ENCODE data around the gene GIPC3. TPM values are rescaled to one million over a fixed set of nuclear protein-coding genes. Genes with fewer than 3 reads are reported as not detected.

The GIPC3 gene
- total RNA-seq, 2 experiments from 2014 or later: 1.1 TPM

GRCh38 chr19:3618811-3619630 lies 33.7 kb downstream of the GIPC3 start:
- Histone ChIP-seq H3K4me1 (ENCODE audit: insufficient read depth, low read length) (peaks cover 16% of the 10 kb centered on the region), H3K4me3 (ENCODE audit: low read length) (no peak overlapping the region), H3K27me3 (ENCODE audit: control insufficient read depth in 1 of 2, insufficient read depth in 2 of 2, low read length in 2 of 2) (no peaks in the 10 kb centered on the region), H3K36me3 (ENCODE audit: insufficient read depth, low read length) (peaks cover 56% of the 10 kb centered on the region), H3K27ac (ENCODE audit: low read depth in 1 of 2, low read length in 2 of 2) (no peak overlapping the region), H3K9me3 (ENCODE audit: control insufficient read depth in 1 of 2, insufficient read depth in 1 of 2, low read length in 2 of 2) (no peaks in the 10 kb centered on the region)
- ChIA-PET CTCF (interaction anchor here (0.6 kb wide), 1 partner anchor 74 kb away, joined by 3 read pairs; no protein-coding TSS in a partner anchor), POLR2A (no interaction called here)
- peak; percentile 35 for TF ChIP-seq CTCF (IDR thresholded peaks at IDR 0.05)
- DNase-seq: no peak
- H3K27ac Mint-ChIP-seq: no peak overlapping the region
- peak overlapping the region; percentile 15 for H3K4me3 Mint-ChIP-seq
- ATAC-seq (ENCODE audit: poor library complexity): no peak
- peaks cover 7% of the 10 kb centered on the region for H3K4me1 Mint-ChIP-seq (ENCODE audit: low read depth)
- no peaks in the 10 kb centered on the region for H3K9me3 Mint-ChIP-seq
- H3K36me3 Mint-ChIP-seq (ENCODE audit: low read depth): peaks cover 26% of the 10 kb centered on the region
- intact Hi-C loops (cut with DNase I, micrococcal nuclease): loop anchor here (1.0 to 2.0 kb wide), 3 partner anchors 33 to 74 kb away; no protein-coding TSS in a partner anchor
- H3K27me3 Mint-ChIP-seq: no peaks in the 10 kb centered on the region

GRCh38 chr19:3619631-3620012 lies 34.3 kb downstream of the GIPC3 start:
- H3K9me3 Mint-ChIP-seq: no peaks in the 10 kb centered on the region
- POLR2A ChIA-PET: no interaction called here
- H3K4me1 Mint-ChIP-seq (ENCODE audit: low read depth): peaks cover 13% of the 10 kb centered on the region
- CTCF ChIA-PET: no interaction called here
- H3K9me3 ChIP-seq (ENCODE audit: control insufficient read depth in 1 of 2, insufficient read depth in 1 of 2, low read length in 2 of 2): no peaks in the 10 kb centered on the region
- DNase-seq: no peak
- H3K4me3 Mint-ChIP-seq: no peak overlapping the region
- H3K27me3 Mint-ChIP-seq: no peaks in the 10 kb centered on the region
- no peak overlapping the region for H3K4me3 ChIP-seq (ENCODE audit: low read length)
- intact Hi-C loops (cut with DNase I, micrococcal nuclease): loop anchor here in 1 of 2 experiments (2.0 kb wide), 1 partner anchor 75 kb away; no protein-coding TSS in a partner anchor
- peaks cover 22% of the 10 kb centered on the region for H3K4me1 ChIP-seq (ENCODE audit: insufficient read depth, low read length)
- peaks cover 54% of the 10 kb centered on the region for H3K36me3 ChIP-seq (ENCODE audit: insufficient read depth, low read length)
- no peak overlapping the region for H3K27ac ChIP-seq (ENCODE audit: low read depth in 1 of 2, low read length in 2 of 2)
- no peaks in the 10 kb centered on the region for H3K27me3 ChIP-seq (ENCODE audit: control insufficient read depth in 1 of 2, insufficient read depth in 2 of 2, low read length in 2 of 2)
- no peak overlapping the region for H3K27ac Mint-ChIP-seq
- no peak for TF ChIP-seq CTCF (IDR thresholded peaks at IDR 0.05)
- ATAC-seq (ENCODE audit: poor library complexity): no peak
- peaks cover 29% of the 10 kb centered on the region for H3K36me3 Mint-ChIP-seq (ENCODE audit: low read depth)

DNA sequence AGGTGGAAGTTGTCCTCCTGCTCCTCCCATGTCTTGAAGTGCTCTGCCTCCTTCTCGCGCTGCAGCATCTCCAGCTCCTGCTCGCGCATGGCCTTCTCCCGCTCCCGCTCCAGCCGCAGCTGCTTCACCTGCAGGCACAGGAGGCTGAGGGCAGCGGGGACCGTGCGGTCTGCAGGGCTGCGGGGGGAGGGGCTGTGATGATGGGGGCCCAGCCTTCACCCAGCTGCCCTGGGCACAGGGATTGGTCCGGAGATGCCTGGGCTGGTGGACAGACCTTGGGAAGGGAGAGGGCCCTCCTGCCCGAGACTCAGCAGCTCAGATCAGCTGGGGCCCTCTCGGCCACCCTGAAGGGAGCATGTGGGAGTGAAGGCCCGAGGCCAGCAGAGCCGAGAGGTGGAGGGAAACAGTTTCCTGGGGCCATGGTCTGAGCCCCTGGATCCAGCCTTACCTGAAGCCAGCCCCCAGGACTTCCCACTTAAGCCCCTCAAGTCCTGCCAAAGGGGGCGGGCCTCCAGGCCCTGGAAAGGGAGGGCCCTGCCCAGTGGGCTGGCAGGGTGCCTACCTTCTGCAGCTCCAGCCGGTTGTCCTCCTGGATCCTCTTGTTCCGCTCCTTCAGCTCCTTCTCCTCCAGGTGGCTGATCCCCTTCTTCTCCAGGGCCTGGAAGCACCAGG lies 35.0 kb downstream of the GIPC3 start:
- no peaks in the 10 kb centered on the region for H3K9me3 ChIP-seq (ENCODE audit: control insufficient read depth in 1 of 2, insufficient read depth in 1 of 2, low read length in 2 of 2)
- H3K4me1 ChIP-seq (ENCODE audit: insufficient read depth, low read length): peaks cover 28% of the 10 kb centered on the region
- Mint-ChIP-seq H3K27ac (no peak overlapping the region), H3K9me3 (no peaks in the 10 kb centered on the region), H3K36me3 (ENCODE audit: low read depth) (peaks cover 30% of the 10 kb centered on the region), H3K4me1 (ENCODE audit: low read depth) (peaks cover 14% of the 10 kb centered on the region), H3K27me3 (no peaks in the 10 kb centered on the region), H3K4me3 (no peak overlapping the region)
- H3K27ac ChIP-seq (ENCODE audit: low read depth in 1 of 2, low read length in 2 of 2): no peak overlapping the region
- H3K27me3 ChIP-seq (ENCODE audit: control insufficient read depth in 1 of 2, insufficient read depth in 2 of 2, low read length in 2 of 2): no peaks in the 10 kb centered on the region
- H3K36me3 ChIP-seq (ENCODE audit: insufficient read depth, low read length): peaks cover 51% of the 10 kb centered on the region
- intact Hi-C loops (cut with DNase I, micrococcal nuclease): no loop called here
- DNase-seq: no peak
- POLR2A ChIA-PET: no interaction called here
- no peak for ATAC-seq (ENCODE audit: poor library complexity)
- CTCF ChIA-PET: no interaction called here
- H3K4me3 ChIP-seq (ENCODE audit: low read length): no peak overlapping the region
- TF ChIP-seq CTCF (IDR thresholded peaks at IDR 0.05): no peak

All from CD4-positive, alpha-beta T cell (primary cell).